NCI-H524 (cell line): ENCODE data around the gene MCM9.

Experiments
- DNase-seq, 2 experiments: peaks; one replicate each; lab custom pipeline; 2025; lab: John Stamatoyannopoulos, UW

The MCM9 gene

DNA sequence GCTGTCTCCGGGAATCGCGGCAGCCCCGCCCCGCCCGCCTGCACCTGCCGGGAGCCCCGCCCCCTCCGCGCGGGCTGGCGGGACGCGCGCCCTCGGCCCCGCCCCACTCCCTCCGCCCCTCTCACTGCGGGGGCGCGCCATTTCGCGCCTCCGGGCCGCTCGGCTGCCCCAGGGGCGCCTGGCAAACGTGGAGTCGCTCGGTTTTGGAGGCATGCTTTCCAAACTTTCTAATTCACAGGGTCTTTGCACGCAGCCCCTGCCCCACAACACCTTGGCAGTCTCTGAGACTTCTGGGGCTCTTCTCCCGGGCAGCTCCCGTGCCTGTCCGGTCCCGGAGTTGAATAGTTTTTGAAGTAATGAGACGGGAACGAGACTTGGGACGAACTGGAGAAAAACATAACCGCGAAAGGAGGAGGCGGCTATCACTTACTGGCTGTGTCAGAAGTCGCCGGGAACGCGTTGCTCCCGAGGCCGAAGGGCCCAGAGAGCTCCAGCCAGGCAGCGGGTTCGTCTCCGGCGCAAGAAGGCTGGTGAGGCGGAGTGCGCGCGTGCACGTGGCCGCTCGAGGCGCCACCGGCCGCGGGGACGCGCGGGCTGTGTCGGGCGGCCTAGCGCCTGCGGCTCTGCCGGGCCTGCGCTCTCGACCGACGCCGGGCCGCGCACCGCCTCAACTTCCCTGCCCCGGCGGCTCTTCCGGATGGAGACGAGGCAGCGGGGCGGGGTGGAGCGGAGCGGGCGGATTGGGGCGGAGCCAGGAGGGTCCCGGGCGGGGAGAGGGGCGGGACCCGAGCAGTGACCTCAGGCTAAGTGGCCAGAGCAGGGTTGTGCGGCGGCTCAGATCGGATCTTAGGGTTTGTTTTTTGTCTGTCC, at the start of gene MCM9:
Gene MCM9, minus strand, starts transcription at position 699 of the 870 bp plus-strand sequence. CDS start 3,436 bp downstream, outside the sequence.
- peak; percentile 77 to 88 for DNase-seq

- DNase-seq, result no peak
Observed at GRCh38 chr6:118984342-118984741, 49.4 kb upstream of the MCM9 start.

- DNase-seq, result no peak
Observed at GRCh38 chr6:118982575-118982911, 47.6 kb upstream of the MCM9 start.

GRCh38 chr6:118981884-118982574, 47.1 kb upstream of the MCM9 start:
- DNase-seq, result peak; percentile 90 to 97

DNA sequence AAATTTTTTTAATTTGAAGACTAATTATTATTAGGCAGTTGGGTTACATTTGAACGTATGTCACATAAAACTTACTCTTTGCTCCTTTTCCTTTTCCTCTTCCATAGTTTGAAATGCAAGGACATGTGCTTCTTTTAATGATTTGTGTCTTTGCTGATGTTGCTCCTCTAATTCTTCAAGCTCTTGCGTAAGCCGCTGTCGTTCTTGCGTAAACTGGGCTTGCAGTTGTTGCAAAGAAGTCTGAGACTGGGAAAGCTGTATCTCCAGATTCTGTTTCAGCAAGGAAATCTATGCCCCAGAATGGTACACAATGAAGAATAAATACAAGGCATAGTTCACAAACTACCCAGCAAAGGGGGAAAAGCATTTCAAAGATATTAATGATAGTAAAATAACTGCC, 45.1 kb upstream of the MCM9 start:
- DNase-seq, result no peak

GRCh38 chr6:118974790-118975189, 39.8 kb upstream of the MCM9 start:
- no peak for DNase-seq

GRCh38 chr6:118971682-118972081, 36.7 kb upstream of the MCM9 start:
- no peak for DNase-seq

- DNase-seq, result no peak
Observed at GRCh38 chr6:118970866-118971265, 35.9 kb upstream of the MCM9 start.

GRCh38 chr6:118968416-118968815, 33.5 kb upstream of the MCM9 start:
- peak in 1 of 2 experiments; percentile 27 for DNase-seq

DNA sequence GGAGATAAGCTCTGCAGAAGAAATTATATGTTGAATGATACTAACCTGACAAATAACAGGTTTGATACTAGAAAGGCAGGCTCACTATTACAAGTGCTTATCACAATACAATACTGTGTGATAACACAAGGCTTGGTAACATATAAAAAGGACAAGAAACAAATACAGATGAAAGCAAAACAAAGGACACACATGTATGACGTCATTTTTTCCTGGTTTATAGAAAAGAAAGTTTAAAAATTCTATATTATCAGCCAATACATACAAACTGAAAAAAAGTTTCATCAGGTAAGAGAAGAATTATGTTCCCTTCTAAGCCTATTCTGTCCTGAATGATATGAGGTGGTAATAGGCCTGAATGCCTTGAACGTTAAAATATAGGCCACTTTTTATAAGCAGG, 32.3 kb upstream of the MCM9 start:
- no peak for DNase-seq

- DNase-seq, result no peak
Observed at GRCh38 chr6:118965843-118966370, 30.9 kb upstream of the MCM9 start.

DNA sequence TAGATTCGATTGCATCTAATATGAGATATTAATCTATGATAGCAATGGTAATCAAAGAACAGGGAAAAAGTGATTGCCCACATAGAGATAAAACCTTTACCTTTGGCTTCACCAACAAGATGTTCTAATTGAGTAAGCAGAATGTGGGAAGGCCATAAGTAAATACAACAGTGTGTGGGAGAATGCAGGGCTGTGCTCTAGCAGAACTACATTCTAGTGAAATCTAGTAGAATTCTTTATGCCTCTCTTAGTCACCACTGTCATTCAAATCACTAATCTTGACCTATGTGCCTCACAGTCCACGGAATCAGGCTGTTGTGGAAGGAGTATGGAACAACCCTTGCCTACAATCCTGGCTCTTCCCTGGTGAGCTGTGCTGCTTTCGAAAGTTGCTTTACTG, 30.4 kb upstream of the MCM9 start:
- DNase-seq, result no peak

- no peak for DNase-seq
Observed at GRCh38 chr6:118963003-118963402, 28.0 kb upstream of the MCM9 start.

- DNase-seq, result no peak
Observed at GRCh38 chr6:118959903-118960302, 24.9 kb upstream of the MCM9 start.

DNA sequence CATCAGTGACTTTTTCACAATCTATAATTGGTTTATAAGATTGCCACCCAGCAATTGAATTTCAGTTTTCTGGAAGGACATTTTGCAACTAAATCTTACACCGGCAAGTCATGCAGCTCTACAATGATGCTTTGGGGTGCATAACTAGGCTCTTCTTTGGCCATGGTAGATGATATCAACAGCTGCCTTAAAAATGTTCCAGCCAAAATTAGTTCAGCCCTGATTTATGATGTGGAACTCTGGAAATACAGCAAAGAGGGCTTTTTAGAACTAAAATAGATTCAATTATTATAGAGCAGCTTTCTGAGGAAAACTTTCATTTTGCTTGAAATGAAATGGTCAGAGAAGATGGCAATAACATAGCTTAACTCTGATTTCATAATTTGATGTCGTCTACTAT, 18.4 kb upstream of the MCM9 start:
- DNase-seq, result no peak

DNA sequence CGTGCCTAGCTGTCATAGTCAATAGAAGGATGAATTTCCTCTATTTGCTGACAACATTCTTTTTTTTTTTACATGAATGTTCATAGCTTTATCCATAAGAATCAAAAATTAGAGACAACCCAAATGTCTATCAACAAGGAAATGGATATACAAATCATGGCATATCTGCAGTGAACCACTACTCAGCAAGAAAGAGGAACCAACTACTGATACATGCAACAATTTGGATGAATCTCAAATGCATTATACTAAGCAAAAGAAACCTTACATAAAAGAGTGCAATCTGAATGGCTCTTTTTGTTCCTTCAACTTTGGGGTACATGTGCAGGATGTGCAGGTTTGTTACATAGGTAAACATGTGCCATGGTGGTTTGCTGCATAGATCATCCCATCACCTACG, 17.7 kb upstream of the MCM9 start:
- DNase-seq, result no peak

DNA sequence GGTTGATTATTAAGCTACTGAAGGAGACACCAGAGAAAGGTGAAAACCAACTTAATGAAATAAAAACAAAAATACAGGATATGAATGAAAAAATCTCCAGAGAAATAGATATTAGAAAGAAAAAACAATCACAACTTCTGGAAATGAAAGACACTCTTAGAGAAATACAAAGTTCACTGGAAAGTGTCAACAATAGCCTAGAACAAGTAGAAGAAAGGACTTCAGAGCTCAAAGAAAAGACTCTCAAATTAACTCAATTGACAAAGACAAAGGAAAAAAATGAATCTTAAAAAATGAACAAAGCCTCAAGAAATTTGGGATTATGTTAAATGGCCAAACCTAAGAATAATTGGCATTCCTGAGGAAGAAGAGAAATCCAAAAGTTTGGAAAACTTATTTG, 10.3 kb upstream of the MCM9 start:
- no peak for DNase-seq

- DNase-seq, result no peak
Observed at GRCh38 chr6:118940770-118941169, 5.8 kb upstream of the MCM9 start.

- no peak for DNase-seq
Observed at GRCh38 chr6:118939683-118940082, 4.7 kb upstream of the MCM9 start.

- DNase-seq, result no peak
Observed at GRCh38 chr6:118935978-118936703, 1.2 kb upstream of the MCM9 start.

- peak in 1 of 2 experiments; percentile 40 for DNase-seq
Observed at GRCh38 chr6:118935331-118935668, 341 bp upstream of the MCM9 start.

DNA sequence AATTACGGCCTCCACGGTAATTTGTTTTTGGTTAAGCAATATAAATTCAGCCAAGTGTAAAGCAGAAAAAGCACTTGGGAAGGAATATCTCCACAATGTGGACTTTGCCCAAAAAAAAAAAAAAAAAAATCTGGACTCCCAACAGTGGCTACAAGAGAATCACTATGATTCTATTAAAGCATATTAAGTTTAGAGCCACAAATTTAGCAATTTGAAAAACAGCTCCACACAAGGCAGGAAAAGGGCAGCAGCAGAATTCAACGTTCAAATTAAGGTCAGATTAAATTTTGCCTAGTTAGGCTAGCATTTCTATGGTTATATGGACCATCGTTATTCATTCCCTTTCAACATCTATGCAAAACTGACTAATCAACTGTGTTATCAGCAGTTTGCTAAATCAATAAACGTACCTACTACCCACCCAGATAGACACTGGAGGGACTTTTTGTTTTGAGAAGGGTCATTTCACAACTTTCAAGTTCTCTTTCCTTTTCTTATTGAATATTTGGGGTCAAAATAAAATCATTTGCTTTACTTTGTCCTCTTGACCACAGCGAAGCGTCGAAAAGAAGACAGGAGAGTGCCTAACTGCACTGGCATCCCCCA, 1.0 kb downstream of the MCM9 start:
- DNase-seq, result no peak
